Measurements from ENCODE around the gene PIGS. TPM values are rescaled to one million over a fixed set of nuclear protein-coding genes. Genes with fewer than 3 reads are reported as not detected.
"Not testable (repeated sequence)": the region's sequence is repeated elsewhere in the genome, so short reads cannot be mapped to it uniquely, and the experiment has no call there.

PIGS gene
- total RNA-seq, 1 experiment from 2014 or later: 73.2 TPM

DNA sequence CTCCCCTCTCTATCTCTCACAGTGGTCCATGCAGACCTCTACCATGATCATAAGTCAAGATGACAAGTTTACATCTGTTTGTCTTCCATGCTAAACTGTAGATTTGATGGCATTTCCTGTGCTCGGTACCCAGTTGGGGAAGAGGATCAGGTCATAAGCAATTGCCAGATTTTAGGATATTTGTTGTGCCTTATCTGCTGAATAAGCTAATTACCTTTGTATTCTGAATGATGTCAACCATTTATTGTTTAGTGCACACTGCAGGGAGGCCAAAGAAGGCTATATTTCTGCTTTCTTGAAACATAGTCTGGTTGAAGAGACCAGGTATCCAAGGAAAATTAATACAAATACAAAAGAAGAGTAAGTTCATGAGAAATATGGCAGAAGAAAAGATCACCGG is 11.2 kb upstream of the PIGS start:
- DNase-seq (ENCODE audit: low read depth): no peak
- in situ Hi-C loops (cut with HindIII; ENCODE audit: low pct_unique_long_range_greater_than_20kb, low sequenced_read_pairs): no loop called here

- in situ Hi-C loops (cut with HindIII; ENCODE audit: low pct_unique_long_range_greater_than_20kb, low sequenced_read_pairs): no loop called here
- DNase-seq (ENCODE audit: low read depth): no peak
Observed at GRCh38 chr17:28580959-28581358, 9.6 kb upstream of the PIGS start.

DNA sequence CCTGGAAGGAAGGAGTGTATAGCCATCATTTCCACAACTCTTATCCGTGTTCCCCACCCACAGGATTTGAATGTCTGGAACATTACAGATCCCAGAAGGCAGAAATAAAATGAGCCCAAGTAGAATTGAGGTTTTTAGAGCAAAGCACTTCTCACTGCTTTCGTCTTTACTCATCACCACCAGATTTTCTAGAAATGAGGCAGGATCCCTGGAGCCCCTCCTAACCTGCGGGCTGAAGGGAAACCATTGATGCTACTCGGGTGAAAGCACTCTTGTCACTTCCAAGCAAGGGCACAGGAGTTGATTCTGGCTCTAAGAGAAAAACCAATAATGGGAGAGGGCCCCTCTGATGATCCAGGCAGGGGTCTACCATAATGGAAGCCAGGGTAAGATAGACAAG is 8.2 kb upstream of the PIGS start:
- no peak for DNase-seq (ENCODE audit: low read depth)
- in situ Hi-C loops (cut with HindIII; ENCODE audit: low pct_unique_long_range_greater_than_20kb, low sequenced_read_pairs): no loop called here

- in situ Hi-C loops (cut with HindIII; ENCODE audit: low pct_unique_long_range_greater_than_20kb, low sequenced_read_pairs): no loop called here
- no peak for DNase-seq (ENCODE audit: low read depth)
Observed at GRCh38 chr17:28578246-28579195, 7.2 kb upstream of the PIGS start.

DNA sequence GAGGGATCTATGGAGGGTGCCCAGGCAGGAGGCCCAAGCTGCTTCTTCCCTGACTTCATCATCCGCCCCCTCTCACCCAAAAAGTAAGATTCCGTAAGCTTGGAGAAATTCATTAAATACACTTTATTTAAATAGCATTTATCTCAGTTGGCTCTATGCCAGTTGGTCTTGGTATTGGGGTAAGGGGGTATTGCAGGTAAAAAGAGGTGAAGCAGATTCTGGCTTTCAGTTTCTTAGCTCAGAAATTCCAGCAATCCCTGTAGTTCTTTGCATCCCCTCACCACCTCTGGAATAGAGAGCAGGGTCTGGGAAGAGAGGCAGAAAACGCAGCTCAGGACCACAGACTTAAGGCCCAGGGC is 6.1 kb upstream of the PIGS start:
- DNase-seq (ENCODE audit: low read depth): no peak
- in situ Hi-C loops (cut with HindIII; ENCODE audit: low pct_unique_long_range_greater_than_20kb, low sequenced_read_pairs): no loop called here

- DNase-seq (ENCODE audit: low read depth): peak; percentile 92
- in situ Hi-C loops (cut with HindIII; ENCODE audit: low pct_unique_long_range_greater_than_20kb, low sequenced_read_pairs): no loop called here
Observed at GRCh38 chr17:28576758-28577465, 5.6 kb upstream of the PIGS start, which contains the start of gene ALDOC. TSS of gene ALDOC (minus strand) at chr17:28576895. CDS start at chr17:28575532, 1,363 bp downstream.

- in situ Hi-C loops (cut with HindIII; ENCODE audit: low pct_unique_long_range_greater_than_20kb, low sequenced_read_pairs); DNase-seq (ENCODE audit: low read depth): not testable (repeated sequence)
Observed at GRCh38 chr17:28576016-28576415, 4.7 kb upstream of the PIGS start.

GRCh38 chr17:28575126-28575795 is 3.9 kb upstream of the PIGS start:
- no peak for DNase-seq (ENCODE audit: low read depth)
- in situ Hi-C loops (cut with HindIII; ENCODE audit: low pct_unique_long_range_greater_than_20kb, low sequenced_read_pairs): no loop called here

GRCh38 chr17:28574526-28574925 is 3.2 kb upstream of the PIGS start:
- no peak for DNase-seq (ENCODE audit: low read depth)
- in situ Hi-C loops (cut with HindIII; ENCODE audit: low pct_unique_long_range_greater_than_20kb, low sequenced_read_pairs): no loop called here

GRCh38 chr17:28573966-28574480 is 2.7 kb upstream of the PIGS start:
- in situ Hi-C loops (cut with HindIII; ENCODE audit: low pct_unique_long_range_greater_than_20kb, low sequenced_read_pairs): no loop called here
- no peak for DNase-seq (ENCODE audit: low read depth)

- no peak for DNase-seq (ENCODE audit: low read depth)
- in situ Hi-C loops (cut with HindIII; ENCODE audit: low pct_unique_long_range_greater_than_20kb, low sequenced_read_pairs): no loop called here
Observed at GRCh38 chr17:28573521-28573920, 2.2 kb upstream of the PIGS start.

- in situ Hi-C loops (cut with HindIII; ENCODE audit: low pct_unique_long_range_greater_than_20kb, low sequenced_read_pairs): no loop called here
- DNase-seq (ENCODE audit: low read depth): no peak
Observed at GRCh38 chr17:28573040-28573380, 1.7 kb upstream of the PIGS start.

DNA sequence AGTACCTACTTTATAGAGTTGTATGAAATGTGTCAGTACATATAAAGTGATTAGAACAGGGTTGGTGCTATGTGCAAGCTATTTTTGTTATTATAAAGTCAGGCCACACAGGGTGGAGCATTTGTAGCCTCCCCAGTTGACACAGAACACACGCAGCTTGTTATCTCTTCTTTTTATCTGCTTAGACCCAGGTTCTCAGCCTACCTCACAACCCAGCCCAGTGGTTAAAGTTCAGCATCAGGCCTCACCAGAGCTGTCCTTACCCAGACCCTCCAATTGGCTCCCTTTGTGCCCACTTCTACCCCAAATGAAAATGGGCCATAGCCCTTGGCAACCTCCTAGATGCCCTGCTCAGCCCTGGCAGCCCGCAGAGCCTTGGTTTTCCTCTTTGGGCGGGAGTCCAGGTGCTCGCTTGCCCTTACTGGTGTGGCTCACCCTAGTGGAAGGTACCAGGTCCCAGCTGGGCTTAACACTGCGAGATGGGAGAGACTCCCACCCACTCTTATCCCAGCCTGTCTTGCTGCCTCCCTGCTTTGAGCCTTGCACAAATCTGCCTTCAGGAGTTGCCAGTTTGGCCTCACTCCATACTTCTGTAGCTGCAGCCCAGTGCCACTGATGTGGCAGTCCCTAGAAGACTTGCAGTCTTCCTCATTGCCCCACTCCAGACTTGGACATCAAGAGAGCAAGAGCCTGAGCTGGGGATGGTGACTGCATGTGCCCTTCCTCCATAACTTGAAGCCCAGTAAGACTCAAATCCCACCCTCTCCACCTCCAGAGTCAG is 1.1 kb upstream of the PIGS start:
- in situ Hi-C loops (cut with HindIII; ENCODE audit: low pct_unique_long_range_greater_than_20kb, low sequenced_read_pairs): no loop called here
- DNase-seq (ENCODE audit: low read depth): no peak

GRCh38 chr17:28570716-28571360 is 486 bp downstream of the PIGS start:
- in situ Hi-C loops (cut with HindIII; ENCODE audit: low pct_unique_long_range_greater_than_20kb, low sequenced_read_pairs): no loop called here
- no peak for DNase-seq (ENCODE audit: low read depth)

DNA sequence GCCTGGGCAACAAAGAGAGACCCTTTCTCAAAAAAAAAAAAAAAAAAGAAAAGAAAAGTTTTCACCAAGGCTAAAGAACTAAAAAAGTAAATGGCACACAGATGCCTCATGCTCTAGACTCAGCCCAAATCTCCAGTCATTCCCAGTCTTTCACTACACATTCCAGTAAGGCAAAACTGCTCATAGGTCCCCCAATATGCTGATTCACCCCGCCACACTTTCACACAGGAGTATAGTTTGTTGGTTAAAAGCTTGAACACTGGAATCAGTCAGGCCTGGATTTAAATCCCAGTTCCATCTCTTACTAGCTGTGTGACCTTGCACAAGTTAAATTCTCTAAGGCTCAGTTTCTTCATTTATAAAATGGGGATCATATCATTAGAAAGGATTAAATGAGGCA is 1.9 kb downstream of the PIGS start:
- in situ Hi-C loops (cut with HindIII; ENCODE audit: low pct_unique_long_range_greater_than_20kb, low sequenced_read_pairs): no loop called here
- no peak for DNase-seq (ENCODE audit: low read depth)

GRCh38 chr17:28567604-28568003 is 3.7 kb downstream of the PIGS start:
- in situ Hi-C loops (cut with HindIII; ENCODE audit: low pct_unique_long_range_greater_than_20kb, low sequenced_read_pairs): no loop called here
- no peak for DNase-seq (ENCODE audit: low read depth)

DNA sequence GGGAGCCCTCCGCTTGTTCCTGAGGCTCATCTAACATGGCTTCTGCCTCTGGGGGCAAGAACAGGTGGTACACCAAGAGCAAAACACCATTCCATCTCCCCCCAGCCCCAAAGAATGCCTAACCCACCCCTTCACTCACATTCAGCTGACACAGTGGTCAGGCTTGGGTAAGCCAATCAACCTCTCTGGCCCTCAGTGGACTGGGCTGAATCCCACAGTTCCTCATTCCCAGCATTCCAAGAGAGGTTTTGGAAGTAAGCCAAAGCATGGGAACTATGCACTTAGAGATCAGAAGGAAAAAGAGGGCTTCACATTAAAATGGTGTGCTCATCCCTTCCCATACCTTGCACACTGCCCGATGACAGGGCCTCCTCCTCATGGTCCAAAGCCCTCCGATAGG is 7.8 kb downstream of the PIGS start:
- in situ Hi-C loops (cut with HindIII; ENCODE audit: low pct_unique_long_range_greater_than_20kb, low sequenced_read_pairs): no loop called here
- DNase-seq (ENCODE audit: low read depth): peak; percentile 80

DNA sequence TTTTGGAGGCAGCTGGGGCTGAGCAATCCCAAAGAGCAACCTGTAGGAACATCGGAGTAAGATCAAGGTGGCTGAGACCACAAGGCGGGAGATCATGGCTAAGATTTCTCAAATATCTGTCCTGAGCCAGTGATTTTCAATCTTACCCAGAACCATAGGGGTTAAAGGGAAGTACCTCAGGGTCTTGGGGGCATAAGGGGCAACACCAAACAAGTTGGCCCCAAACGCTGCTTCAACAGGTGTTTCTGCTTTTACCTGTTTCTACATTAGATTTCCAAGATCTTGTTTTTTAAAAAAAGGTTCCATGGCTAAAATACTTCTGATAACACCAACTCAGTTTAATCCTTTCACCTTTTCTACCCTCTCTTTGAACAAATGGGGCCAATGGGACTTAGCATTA is 16.3 kb downstream of the PIGS start:
- in situ Hi-C loops (cut with HindIII; ENCODE audit: low pct_unique_long_range_greater_than_20kb, low sequenced_read_pairs): no loop called here
- DNase-seq (ENCODE audit: low read depth): no peak
